H1 (cell line): ENCODE results near the gene SYNJ2. TPM values are rescaled to one million over a fixed set of nuclear protein-coding genes. Genes with fewer than 3 reads are reported as not detected.

ENCODE experiments used
- CTCF ChIA-PET: fragments of 300-600 bp; sonication (Branson Sonifier 250); formaldehyde crosslinking; loops from one replicate; lab custom pipeline; 2021; ENCODE audit not compliant: partially characterized antibody; lab: Charles Lee
- POLR2A ChIA-PET: fragments of 300-600 bp; sonication (Branson Sonifier 250); formaldehyde crosslinking; loops from one replicate; lab custom pipeline; 2021; ENCODE audit warnings: inconsistent platforms; ENCODE audit not compliant: partially characterized antibody; lab: Charles Lee
- DNase-seq, 2 experiments: peaks; one replicate each; pipeline versions ENCODE4 v3.0.0 to v3.0.0-alpha.2; 2010 to 2022; ENCODE audit warnings: low spot score in 2 of 2, low read depth in 1 of 2, mixed read lengths in 1 of 2
- FAIRE-seq: peaks from 2 replicates; lab custom pipeline; 2011; peaks lifted over from hg19 to GRCh38; lab: Jason Lieb, UNC
- H2AFZ ChIP-seq: 2 replicates; pipeline ENCODE4 v1.8.1; 2012; ENCODE audit warnings: low read length, inconsistent platforms
- H2AK5ac ChIP-seq: 2 replicates; pipeline ENCODE4 v1.6.1; 2013; ENCODE audit warnings: low read depth, low read length
- H2BK120ac ChIP-seq: replicated peaks from 2 replicates; pipeline ENCODE3; 2013; ENCODE audit warnings: low read depth, low read length, inconsistent platforms
- H2BK12ac ChIP-seq: 2 replicates; pipeline ENCODE4 v1.6.1; 2013; ENCODE audit warnings: low read depth, low read length
- H2BK15ac ChIP-seq: 2 replicates; pipeline ENCODE4 v1.6.1; 2013; ENCODE audit warnings: low read length
- H2BK20ac ChIP-seq: 2 replicates; pipeline ENCODE4 v1.6.1; 2013; ENCODE audit warnings: low read length
- H2BK5ac ChIP-seq: 2 replicates; pipeline ENCODE4 v1.6.1; 2013; ENCODE audit warnings: low read depth, low read length
- H3K14ac ChIP-seq: 2 replicates; pipeline ENCODE4 v1.6.1; 2013; ENCODE audit warnings: inconsistent platforms; ENCODE audit not compliant: insufficient read length
- H3K18ac ChIP-seq: 2 replicates; pipeline ENCODE4 v1.6.1; 2013; ENCODE audit warnings: low read length; ENCODE audit errors: extremely low read depth
- H3K23ac ChIP-seq: 2 replicates; pipeline ENCODE4 v1.6.1; 2013; ENCODE audit warnings: inconsistent platforms; ENCODE audit not compliant: insufficient read length
- H3K23me2 ChIP-seq: 2 replicates; pipeline ENCODE4 v1.6.1; 2013; ENCODE audit warnings: low read depth, low read length
- H3K27ac ChIP-seq: 2 replicates; pipeline ENCODE4 v1.6.1; 2011; ENCODE audit warnings: low read depth, low read length, inconsistent platforms
- H3K27me3 ChIP-seq, 4 experiments: replicated peaks in 1 of 4; 1 replicate in 1 of 4; 2 replicates in 3 of 4; pipeline versions ENCODE4 v1.6.1 to v1.8.1; 2011 to 2013; ENCODE audit warnings: low read length in 3 of 4, mild to moderate bottlenecking in 3 of 4, inconsistent platforms in 2 of 4, mixed read lengths in 2 of 4, moderate library complexity in 1 of 4; ENCODE audit not compliant: control insufficient read depth in 3 of 4, insufficient read depth in 3 of 4; ENCODE audit errors: extremely low read depth in 1 of 4
- H3K36me3 ChIP-seq, 4 experiments: 2 replicates each; pipeline versions ENCODE4 v1.6.1 to v1.8.1; 2011 to 2013; ENCODE audit warnings: mild to moderate bottlenecking in 4 of 4, low read length in 3 of 4, moderate library complexity in 2 of 4, control low read depth in 1 of 4, inconsistent platforms in 1 of 4; ENCODE audit not compliant: insufficient read depth in 4 of 4, control insufficient read depth in 2 of 4
- H3K4ac ChIP-seq: replicated peaks from 2 replicates; pipeline ENCODE3; 2013; ENCODE audit warnings: low read length, low read depth, mixed read lengths, inconsistent platforms; ENCODE audit not compliant: insufficient read length
- H3K4me1 ChIP-seq, 4 experiments: replicated peaks in 1 of 4; 1 replicate in 1 of 4; 2 replicates in 3 of 4; pipeline versions ENCODE4 v1.6.1 to v1.8.1; 2011 to 2013; ENCODE audit warnings: low read length in 3 of 4, inconsistent platforms in 2 of 4, mixed read lengths in 1 of 4; ENCODE audit not compliant: insufficient read depth in 4 of 4, control insufficient read depth in 3 of 4
- H3K4me2 ChIP-seq, 2 experiments: 2 replicates each; pipeline versions ENCODE4 v1.6.1 to v1.8.1; 2011 to 2013; ENCODE audit warnings: low read depth in 2 of 2, low read length in 2 of 2, control low read depth in 1 of 2, inconsistent platforms in 1 of 2, mild to moderate bottlenecking in 1 of 2; ENCODE audit not compliant: insufficient read depth in 1 of 2
- H3K4me3 ChIP-seq, 4 experiments: fragments of 200-600, 300-600 bp in 1 of 4; sonication (generic), shearing (Covaris generic), sonication (Bioruptor Twin) in 1 of 4; 2 replicates each; pipeline versions ENCODE4 v1.5.1 to v1.8.1; 2011 to 2016; ENCODE audit warnings: low read length in 4 of 4, low read depth in 3 of 4, control low read depth in 2 of 4, inconsistent platforms in 2 of 4, mild to moderate bottlenecking in 2 of 4, mixed read lengths in 1 of 4, moderate library complexity in 1 of 4; ENCODE audit not compliant: insufficient read depth in 2 of 4; ENCODE audit errors: extremely low read depth in 1 of 4
- H3K56ac ChIP-seq: replicated peaks from 2 replicates; pipeline ENCODE3; 2013; ENCODE audit warnings: low read depth, mild to moderate bottlenecking, mixed read lengths, low read length, inconsistent platforms; ENCODE audit not compliant: insufficient read length
- H3K79me1 ChIP-seq: 2 replicates; pipeline ENCODE4 v1.6.1; 2013; ENCODE audit warnings: low read depth, low read length, control low read depth
- H3K79me2 ChIP-seq, 2 experiments: 2 replicates each; pipeline versions ENCODE4 v1.6.1 to v1.8.1; 2012 to 2013; ENCODE audit warnings: low read length in 2 of 2, mild to moderate bottlenecking in 2 of 2, inconsistent platforms in 1 of 2; ENCODE audit not compliant: insufficient read depth in 2 of 2, control insufficient read depth in 1 of 2
- H3K9ac ChIP-seq, 4 experiments: replicated peaks in 1 of 4; 1 replicate in 1 of 4; 2 replicates in 3 of 4; pipeline versions ENCODE4 v1.6.1 to v1.8.1; 2011 to 2013; ENCODE audit warnings: low read depth in 3 of 4, low read length in 3 of 4, control low read depth in 2 of 4, mild to moderate bottlenecking in 2 of 4, moderate library complexity in 2 of 4, inconsistent platforms in 1 of 4; ENCODE audit errors: extremely low read depth in 1 of 4
- H3K9me3 ChIP-seq, 2 experiments: 2 replicates each; pipeline versions ENCODE4 v1.6.1 to v1.8.1; 2012 to 2013; ENCODE audit warnings: mild to moderate bottlenecking in 2 of 2, moderate library complexity in 2 of 2, control low read depth in 1 of 2, inconsistent platforms in 1 of 2, low read depth in 1 of 2, low read length in 1 of 2, mixed read lengths in 1 of 2; ENCODE audit not compliant: insufficient read depth in 2 of 2
- H4K20me1 ChIP-seq, 2 experiments: replicated peaks in 1 of 2; 2 replicates each; pipeline versions ENCODE3 to v1.8.1; 2011 to 2013; ENCODE audit warnings: inconsistent platforms in 2 of 2, low read length in 2 of 2, mild to moderate bottlenecking in 1 of 2; ENCODE audit not compliant: insufficient read depth in 2 of 2, control insufficient read depth in 1 of 2
- H4K5ac ChIP-seq: 2 replicates; pipeline ENCODE4 v1.6.1; 2013; ENCODE audit warnings: low read length, low read depth, mixed read lengths, inconsistent platforms; ENCODE audit not compliant: insufficient read length
- H4K8ac ChIP-seq: 2 replicates; pipeline ENCODE4 v1.8.0; 2013; ENCODE audit warnings: mild to moderate bottlenecking, moderate library complexity, low read length, inconsistent platforms; ENCODE audit not compliant: insufficient read depth; ENCODE audit errors: extremely low read depth
- H4K91ac ChIP-seq: replicated peaks from 2 replicates; pipeline ENCODE3; 2013; ENCODE audit warnings: low read length, mixed read lengths, inconsistent platforms; ENCODE audit not compliant: insufficient read length
- ASH2L ChIP-seq: fragments of 200-600, 300-600 bp; sonication (generic); IDR thresholded peaks from one replicate; pipeline ENCODE4 v1.7.1; 2017; ENCODE audit warnings: low read length
- CBX5 ChIP-seq: fragments of 300-800, 300-1000 bp; sonication (generic); IDR thresholded peaks from 2 replicates; pipeline ENCODE4 v1.7.1; 2016; ENCODE audit warnings: antibody characterized with exemption, low read length, low read depth
- GABPA ChIP-seq: IDR thresholded peaks from 2 replicates; pipeline ENCODE4 v1.6.1; 2011; ENCODE audit warnings: mild to moderate bottlenecking, low read length, moderate library complexity, borderline replicate concordance; ENCODE audit not compliant: insufficient read depth
- JUN ChIP-seq: IDR thresholded peaks from 2 replicates; pipeline ENCODE4 v1.6.1; 2011; ENCODE audit warnings: low read depth, mild to moderate bottlenecking, improper control_type of control experiment, low read length
- JUND ChIP-seq: IDR thresholded peaks from 2 replicates; pipeline ENCODE4 v1.6.1; 2011; ENCODE audit warnings: mild to moderate bottlenecking, improper control_type of control experiment, low read length
- RFX5 ChIP-seq: IDR thresholded peaks from 2 replicates; pipeline ENCODE4 v1.6.1; 2011; ENCODE audit warnings: low read depth, low read length, improper control_type of control experiment, borderline replicate concordance
- SIX5 ChIP-seq: IDR thresholded peaks from 2 replicates; pipeline ENCODE4 v1.6.1; 2011; ENCODE audit warnings: mild to moderate bottlenecking, low read depth, low read length
- SP2 ChIP-seq: IDR thresholded peaks from 2 replicates; pipeline ENCODE4 v1.6.1; 2012; ENCODE audit warnings: mild to moderate bottlenecking, low read length, inconsistent platforms
- TAF7 ChIP-seq: optimal IDR thresholded peaks from 2 replicates; pipeline ENCODE3; 2011; ENCODE audit warnings: low read depth, mild to moderate bottlenecking, inconsistent platforms, low read length, moderate library complexity, borderline replicate concordance
- WGBS, 2 experiments: shearing (Covaris generic) in 1 of 2; methylation state at CpG; one replicate each; pipeline versions ENCODE4 v1.1.6 to v1.1.7; 2013 to 2015; ENCODE audit warnings: low lambda C conversion rate in 2 of 2, mixed read lengths in 2 of 2, inconsistent platforms in 1 of 2, low coverage in 1 of 2, missing lambda C conversion rate in 1 of 2; ENCODE audit not compliant: insufficient replicate concordance in 2 of 2, insufficient coverage in 1 of 2, insufficient read length in 1 of 2; ENCODE audit errors: extremely low coverage in 1 of 2, missing lambda C conversion rate in 1 of 2; 5-methylcytosine and 5-hydroxymethylcytosine counted together
- polyA plus RNA-seq, 7 experiments: library from polyadenylated mRNA; depleted of rRNA in 3 of 7; stranded (reverse) in 5 of 7; unstranded in 2 of 7; fragments of >200 nt in 5 of 7; fragments of 200-250 nt in 2 of 7; gene quantifications; 1 replicate in 5 of 7; 2 replicates in 1 of 7; 4 replicates in 1 of 7; pipeline versions ENCODE4 v1.2.1 to v1.2.3, GENCODE V29; 2011 to 2013; ENCODE audit warnings: missing spikeins in 2 of 7, mixed read lengths in 2 of 7
- total RNA-seq: library from RNA; stranded (reverse); fragmentation: NEBNext Ultra II Directional; extraction: Animal tissue kit (Norgen Biotek cat#: 25700); gene quantifications from 2 replicates; pipeline ENCODE4 v1.2.1, GENCODE V29; 2021

The SYNJ2 gene
- total and polyA plus RNA-seq, 2 of the 8 experiments (the other 6 are each of a cell fraction or from before 2014, with no cell fraction given) = 3.7 to 13.9 TPM

GRCh38 chr6:157977176-157977804 lies 4.4 kb upstream of the SYNJ2 start:
- H3K4me2 ChIP-seq = no peak overlapping the region
- H2AFZ ChIP-seq = no peak overlapping the region
- H3K79me2 ChIP-seq = no peaks in the 10 kb centered on the region
- H3K4ac ChIP-seq = no peak overlapping the region
- H3K18ac ChIP-seq = peak overlapping the region; percentile 32; the same call in 1 of the 2 replicates
- no peak for FAIRE-seq
- H3K27me3 ChIP-seq = peaks cover 0 to 14% (median 11%) of the 10 kb centered on the region in 4 experiments; a peak in 5 of 7 replicates
- H4K8ac ChIP-seq = no peak overlapping the region
- 91% methylated on average over 10 of the region's 10 CpGs; no CpG with 5 or more reads in 1 of the 2 experiments for WGBS, 2 experiments
- H3K23me2 ChIP-seq = peaks cover 5% of the 10 kb centered on the region; the same call in 1 of the 2 replicates
- no peaks in the 10 kb centered on the region for H4K20me1 ChIP-seq
- H3K9me3 ChIP-seq = no peaks in the 10 kb centered on the region
- TF ChIP-seq RFX5 = no peak
- no peak for TF ChIP-seq ASH2L
- no peak for TF ChIP-seq SP2
- TF ChIP-seq SIX5 = no peak
- no peak for TF ChIP-seq TAF7
- TF ChIP-seq JUN = no peak
- TF ChIP-seq CBX5 = no peak
- no peak for TF ChIP-seq GABPA
- TF ChIP-seq JUND = no peak
- peaks cover 0 to 7% (median 2%) of the 10 kb centered on the region in 4 experiments; a peak in 4 of 7 replicates for H3K4me1 ChIP-seq
- no peaks in the 10 kb centered on the region for H3K36me3 ChIP-seq
- no peak overlapping the region for H3K9ac ChIP-seq
- H2BK120ac ChIP-seq = no peak overlapping the region
- H2BK5ac ChIP-seq = no peak overlapping the region
- CTCF ChIA-PET = interaction anchor here (0.8 kb wide), 1 partner anchor 16 kb away, joined by 3 read pairs; no protein-coding TSS in a partner anchor
- no peak overlapping the region for H4K91ac ChIP-seq
- no peak overlapping the region for H4K5ac ChIP-seq
- H2BK15ac ChIP-seq = peak overlapping the region; percentile 61; the same call in 1 of the 2 replicates
- peak overlapping the region; percentile 92; the same call in 1 of the 2 replicates for H2BK12ac ChIP-seq
- no peak overlapping the region for H2BK20ac ChIP-seq
- POLR2A ChIA-PET = interaction anchor here (0.9 to 1.5 kb wide), 2 partner anchors 10 to 71 kb away, joined by 3 to 5 read pairs; no protein-coding TSS in a partner anchor
- no peak overlapping the region for H3K56ac ChIP-seq
- no peak overlapping the region for H3K4me3 ChIP-seq
- no peak for DNase-seq
- no peak overlapping the region for H3K23ac ChIP-seq
- H3K79me1 ChIP-seq = no peaks in the 10 kb centered on the region
- H3K27ac ChIP-seq = no peak overlapping the region
- H2AK5ac ChIP-seq = no peak overlapping the region
- H3K14ac ChIP-seq = no peak overlapping the region
